CD4-positive, alpha-beta T cell (primary cell): Measurements from ENCODE around the gene ADGRA3. TPM values are rescaled to one million over a fixed set of nuclear protein-coding genes. Genes with fewer than 3 reads are reported as not detected.

Source experiments
- ATAC-seq: fragments of 200-7000 bp; cut with Tn5 transposase; one replicate; pipeline ENCODE4 v1.10.0; 2022; ENCODE audit warnings: mild to moderate bottlenecking; ENCODE audit not compliant: poor library complexity
- CTCF ChIA-PET: fragments of 350-600 bp; sonication (Branson Sonifier 250); formaldehyde crosslinking; loops from one replicate; lab custom pipeline; 2021; ENCODE audit warnings: antibody characterized with exemption, inconsistent platforms; lab: Charles Lee
- POLR2A ChIA-PET: fragments of 350-600 bp; sonication (Branson Sonifier 250); formaldehyde crosslinking; loops from one replicate; lab custom pipeline; 2021; ENCODE audit warnings: antibody characterized with exemption, inconsistent platforms; lab: Charles Lee
- DNase-seq, 14 experiments: peaks; one replicate each; pipeline ENCODE4 v3.0.0-alpha.2; 2013 to 2020; ENCODE audit warnings: mixed read lengths in 2 of 14
- H3K27ac ChIP-seq, 2 donors: one replicate each; pipeline versions ENCODE4 v1.5.1 to v1.7.0; 2013; ENCODE audit warnings: low read length in 2 of 2, low read depth in 1 of 2, mild to moderate bottlenecking in 1 of 2
- H3K27me3 ChIP-seq, 2 experiments: 1 replicate in 1 of 2; 2 replicates in 1 of 2; pipeline versions ENCODE4 v1.6.1 to v1.7.0; 2013; ENCODE audit warnings: low read length in 2 of 2, control low read depth in 1 of 2, mild to moderate bottlenecking in 1 of 2, moderate library complexity in 1 of 2; ENCODE audit not compliant: insufficient read depth in 2 of 2, control insufficient read depth in 1 of 2
- H3K36me3 ChIP-seq: one replicate; pipeline ENCODE4 v1.6.1; 2013; ENCODE audit warnings: low read length, control low read depth; ENCODE audit not compliant: insufficient read depth
- H3K4me1 ChIP-seq: one replicate; pipeline ENCODE4 v1.6.1; 2013; ENCODE audit warnings: low read length, control low read depth; ENCODE audit not compliant: insufficient read depth
- H3K4me3 ChIP-seq: one replicate; pipeline ENCODE4 v1.5.1; 2013; ENCODE audit warnings: mild to moderate bottlenecking, low read length, moderate library complexity
- H3K9me3 ChIP-seq, 2 experiments: 1 replicate in 1 of 2; 2 replicates in 1 of 2; pipeline versions ENCODE4 v1.6.1 to v1.7.0; 2013; ENCODE audit warnings: low read length in 2 of 2, mild to moderate bottlenecking in 2 of 2, control low read depth in 1 of 2, moderate library complexity in 1 of 2; ENCODE audit not compliant: control insufficient read depth in 1 of 2, insufficient read depth in 1 of 2
- H3K27ac Mint-ChIP-seq: one replicate; pipeline ENCODE4 v1.8.0; 2020; ENCODE audit warnings: mixed read lengths
- H3K27me3 Mint-ChIP-seq: one replicate; pipeline ENCODE4 v1.8.0; 2021; ENCODE audit warnings: mixed read lengths
- H3K36me3 Mint-ChIP-seq: one replicate; pipeline ENCODE4 v1.8.0; 2021; ENCODE audit warnings: low read depth, mixed read lengths
- H3K4me1 Mint-ChIP-seq: one replicate; pipeline ENCODE4 v1.8.0; 2021; ENCODE audit warnings: low read depth, mixed read lengths
- H3K4me3 Mint-ChIP-seq: one replicate; pipeline ENCODE4 v1.8.0; 2020; ENCODE audit warnings: mild to moderate bottlenecking, mixed read lengths
- H3K9me3 Mint-ChIP-seq: one replicate; pipeline ENCODE4 v1.8.0; 2020; ENCODE audit warnings: mixed read lengths
- intact Hi-C, 2 experiments: fragments of 100-400 bp; cut with DNase I in 1 of 2; cut with micrococcal nuclease in 1 of 2; formaldehyde crosslinking; loops; one replicate each; pipeline versions ENCODE4 v1.15.1 to v1.9.0; 2023 to 2025; cut with DNase I, micrococcal nuclease
- total RNA-seq, 174 experiments: library from RNA in 2 of 174; stranded (reverse) in 2 of 174; gene quantifications; one replicate each; pipeline ENCODE4 v1.2.3 and lab custom pipeline; 2021 to 2026
- TF ChIP-seq, protein P1 (sequence below): fragments of 200-600 bp; IDR thresholded peaks from one replicate; pipeline ENCODE4 v1.8.0; 2022; ENCODE audit warnings: antibody characterized with exemption, mild to moderate bottlenecking

Gene ADGRA3
- total RNA-seq, 2 experiments from 2014 or later: 2.2 to 3.1 TPM

- H3K36me3 Mint-ChIP-seq: no peaks in the 10 kb centered on the region
- H3K9me3 ChIP-seq: no peaks in the 10 kb centered on the region
- peak in 2 of 14 experiments; percentile 0 to 4 for DNase-seq
Observed at GRCh38 chr4:22410645-22411247, 105.1 kb downstream of the ADGRA3 start.

DNA sequence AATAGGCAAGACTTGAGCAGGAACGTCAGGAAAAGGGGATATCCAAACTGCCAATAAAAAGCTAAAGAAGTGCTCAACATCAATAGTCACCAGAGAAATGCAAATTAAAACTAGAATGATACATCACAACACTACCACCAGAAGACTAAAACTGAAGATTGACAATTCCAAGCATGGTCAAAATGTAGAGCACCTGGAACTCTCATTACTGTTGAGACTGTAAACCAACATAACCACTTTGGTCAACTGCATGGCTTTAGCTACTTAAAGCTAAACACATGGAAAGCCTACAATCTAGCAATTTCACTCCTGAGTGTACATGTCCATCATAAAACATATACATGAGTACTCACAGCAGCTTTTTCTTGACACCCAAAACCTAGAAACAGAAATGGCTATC lies 107.4 kb downstream of the ADGRA3 start:
- POLR2A ChIA-PET: no interaction called here
- CTCF ChIA-PET: no interaction called here
- no peaks in the 10 kb centered on the region for H3K36me3 Mint-ChIP-seq
- DNase-seq: no peak
- Histone ChIP-seq H3K27me3 (no peaks in the 10 kb centered on the region), H3K4me1 (no peaks in the 10 kb centered on the region), H3K36me3 (no peaks in the 10 kb centered on the region), H3K9me3 (no peaks in the 10 kb centered on the region), H3K27ac (no peak overlapping the region), H3K4me3 (no peak overlapping the region)
- ATAC-seq: no peak
- H3K4me1 Mint-ChIP-seq: no peaks in the 10 kb centered on the region
- H3K27me3 Mint-ChIP-seq: no peaks in the 10 kb centered on the region
- H3K4me3 Mint-ChIP-seq: no peak overlapping the region
- H3K9me3 Mint-ChIP-seq: no peaks in the 10 kb centered on the region
- TF ChIP-seq, protein P1, sequence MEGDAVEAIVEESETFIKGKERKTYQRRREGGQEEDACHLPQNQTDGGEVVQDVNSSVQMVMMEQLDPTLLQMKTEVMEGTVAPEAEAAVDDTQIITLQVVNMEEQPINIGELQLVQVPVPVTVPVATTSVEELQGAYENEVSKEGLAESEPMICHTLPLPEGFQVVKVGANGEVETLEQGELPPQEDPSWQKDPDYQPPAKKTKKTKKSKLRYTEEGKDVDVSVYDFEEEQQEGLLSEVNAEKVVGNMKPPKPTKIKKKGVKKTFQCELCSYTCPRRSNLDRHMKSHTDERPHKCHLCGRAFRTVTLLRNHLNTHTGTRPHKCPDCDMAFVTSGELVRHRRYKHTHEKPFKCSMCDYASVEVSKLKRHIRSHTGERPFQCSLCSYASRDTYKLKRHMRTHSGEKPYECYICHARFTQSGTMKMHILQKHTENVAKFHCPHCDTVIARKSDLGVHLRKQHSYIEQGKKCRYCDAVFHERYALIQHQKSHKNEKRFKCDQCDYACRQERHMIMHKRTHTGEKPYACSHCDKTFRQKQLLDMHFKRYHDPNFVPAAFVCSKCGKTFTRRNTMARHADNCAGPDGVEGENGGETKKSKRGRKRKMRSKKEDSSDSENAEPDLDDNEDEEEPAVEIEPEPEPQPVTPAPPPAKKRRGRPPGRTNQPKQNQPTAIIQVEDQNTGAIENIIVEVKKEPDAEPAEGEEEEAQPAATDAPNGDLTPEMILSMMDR: no peak
- intact Hi-C loops: no loop called here
- H3K27ac Mint-ChIP-seq: no peak overlapping the region

More at GRCh38 chr4:22410645-22411247, 105.1 kb downstream of the ADGRA3 start:
- Mint-ChIP-seq H3K27ac (no peak overlapping the region), H3K9me3 (no peaks in the 10 kb centered on the region), H3K4me1 (no peaks in the 10 kb centered on the region), H3K27me3 (no peaks in the 10 kb centered on the region), H3K4me3 (no peak overlapping the region)
- TF ChIP-seq, protein P1: peak; percentile 67
- intact Hi-C loops: loop anchor here (1.0 to 10.0 kb wide), 4 partner anchors 194 to 281 kb away; no protein-coding TSS in a partner anchor
- Histone ChIP-seq H3K36me3 (no peaks in the 10 kb centered on the region), H3K4me1 (no peaks in the 10 kb centered on the region), H3K4me3 (no peak overlapping the region), H3K27ac (no peak overlapping the region), H3K27me3 (no peaks in the 10 kb centered on the region)
- ChIA-PET POLR2A (no interaction called here), CTCF (no interaction called here)
- no peak for ATAC-seq

DNA sequence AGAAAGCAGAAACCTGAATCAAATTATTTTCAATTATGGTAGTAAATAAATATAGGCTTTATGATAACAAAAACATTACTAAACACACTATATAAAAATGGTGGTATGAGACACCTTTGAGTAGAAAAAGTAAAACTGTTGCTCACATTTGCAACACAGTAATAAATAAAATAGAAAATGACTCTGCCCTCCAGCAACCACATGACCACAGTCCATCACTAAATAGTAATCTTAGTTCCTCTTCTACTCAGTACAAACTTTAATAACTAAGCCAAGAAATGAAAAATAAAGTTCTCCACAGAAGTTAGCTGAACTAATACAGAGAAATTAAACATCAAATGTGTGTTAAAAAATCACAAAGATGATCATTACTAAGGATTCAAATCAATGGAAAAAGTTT lies 108.5 kb downstream of the ADGRA3 start:
- Histone ChIP-seq H3K4me3 (no peak overlapping the region), H3K9me3 (no peaks in the 10 kb centered on the region), H3K4me1 (no peaks in the 10 kb centered on the region), H3K27me3 (no peaks in the 10 kb centered on the region), H3K27ac (no peak overlapping the region), H3K36me3 (no peaks in the 10 kb centered on the region)
- DNase-seq (no peak), ATAC-seq (no peak)
- TF ChIP-seq, protein P1: no peak
- ChIA-PET POLR2A (no interaction called here), CTCF (no interaction called here)
- Mint-ChIP-seq H3K27ac (no peak overlapping the region), H3K4me1 (no peaks in the 10 kb centered on the region), H3K27me3 (no peaks in the 10 kb centered on the region), H3K36me3 (no peaks in the 10 kb centered on the region), H3K9me3 (no peaks in the 10 kb centered on the region), H3K4me3 (no peak overlapping the region)
- intact Hi-C loops: no loop called here
